ENCODE data around the gene GIPC1. TPM values are rescaled to one million over a fixed set of nuclear protein-coding genes. Genes with fewer than 3 reads are reported as not detected.
A peak's percentile ranks its signal among the peaks of the same experiment; 100 is the strongest.

GIPC1 gene
- total RNA-seq, 2 donors from 2014 or later: 68.6 to 72.6 TPM

- H3K27ac ChIP-seq (ENCODE audit: low read depth, low read length): no peak overlapping the region
- H3K27ac Mint-ChIP-seq: peak overlapping the region; percentile 8
- H3K9me3 Mint-ChIP-seq: no peaks in the 10 kb centered on the region
- no peaks in the 10 kb centered on the region for H3K27me3 ChIP-seq (ENCODE audit: control insufficient read depth, insufficient read depth, low read length, poor library complexity, severe bottlenecking)
- H3K36me3 Mint-ChIP-seq (ENCODE audit: low read depth): peaks cover 14% of the 10 kb centered on the region
- no peak overlapping the region for H3K4me3 ChIP-seq (ENCODE audit: low read length)
- WGBS, 2 experiments (ENCODE audit: insufficient coverage in 1 of 2, insufficient read length in 1 of 2): 96 to 99% methylated on average over 14 to 21 of the region's 21 CpGs
- H3K4me3 Mint-ChIP-seq: no peak overlapping the region
- H3K9ac ChIP-seq (ENCODE audit: extremely low read depth, low read length, poor library complexity, severe bottlenecking): no peak overlapping the region
- peaks cover 5% of the 10 kb centered on the region for H3K36me3 ChIP-seq (ENCODE audit: control insufficient read depth, insufficient read depth, low read length)
- H3K27me3 Mint-ChIP-seq (ENCODE audit: insufficient read depth): no peaks in the 10 kb centered on the region
- peaks cover 17% of the 10 kb centered on the region for H3K4me1 Mint-ChIP-seq
- no peaks in the 10 kb centered on the region for H3K9me3 ChIP-seq (ENCODE audit: control insufficient read depth, low read length)
- TF ChIP-seq, protein P1, sequence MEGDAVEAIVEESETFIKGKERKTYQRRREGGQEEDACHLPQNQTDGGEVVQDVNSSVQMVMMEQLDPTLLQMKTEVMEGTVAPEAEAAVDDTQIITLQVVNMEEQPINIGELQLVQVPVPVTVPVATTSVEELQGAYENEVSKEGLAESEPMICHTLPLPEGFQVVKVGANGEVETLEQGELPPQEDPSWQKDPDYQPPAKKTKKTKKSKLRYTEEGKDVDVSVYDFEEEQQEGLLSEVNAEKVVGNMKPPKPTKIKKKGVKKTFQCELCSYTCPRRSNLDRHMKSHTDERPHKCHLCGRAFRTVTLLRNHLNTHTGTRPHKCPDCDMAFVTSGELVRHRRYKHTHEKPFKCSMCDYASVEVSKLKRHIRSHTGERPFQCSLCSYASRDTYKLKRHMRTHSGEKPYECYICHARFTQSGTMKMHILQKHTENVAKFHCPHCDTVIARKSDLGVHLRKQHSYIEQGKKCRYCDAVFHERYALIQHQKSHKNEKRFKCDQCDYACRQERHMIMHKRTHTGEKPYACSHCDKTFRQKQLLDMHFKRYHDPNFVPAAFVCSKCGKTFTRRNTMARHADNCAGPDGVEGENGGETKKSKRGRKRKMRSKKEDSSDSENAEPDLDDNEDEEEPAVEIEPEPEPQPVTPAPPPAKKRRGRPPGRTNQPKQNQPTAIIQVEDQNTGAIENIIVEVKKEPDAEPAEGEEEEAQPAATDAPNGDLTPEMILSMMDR (conservative IDR thresholded peaks at IDR 0.05): no peak
- no peak for DNase-seq
- peaks cover 4% of the 10 kb centered on the region for H3K4me1 ChIP-seq (ENCODE audit: control insufficient read depth, insufficient read depth, low read length)
Measured at GRCh38 chr19:14544977-14545715, 49.2 kb upstream of the GIPC1 start.

- Histone ChIP-seq H3K27me3 (ENCODE audit: control insufficient read depth, insufficient read depth, low read length, poor library complexity, severe bottlenecking) (no peaks in the 10 kb centered on the region), H3K9me3 (ENCODE audit: control insufficient read depth, low read length) (no peaks in the 10 kb centered on the region), H3K36me3 (ENCODE audit: control insufficient read depth, insufficient read depth, low read length) (peaks cover 5% of the 10 kb centered on the region), H3K27ac (ENCODE audit: low read depth, low read length) (no peak overlapping the region), H3K4me1 (ENCODE audit: control insufficient read depth, insufficient read depth, low read length) (peaks cover 4% of the 10 kb centered on the region), H3K9ac (ENCODE audit: extremely low read depth, low read length, poor library complexity, severe bottlenecking) (no peak overlapping the region), H3K4me3 (ENCODE audit: low read length) (no peak overlapping the region)
- Mint-ChIP-seq H3K36me3 (ENCODE audit: low read depth) (peaks cover 16% of the 10 kb centered on the region), H3K27ac (no peak overlapping the region), H3K9me3 (no peaks in the 10 kb centered on the region), H3K4me1 (peaks cover 17% of the 10 kb centered on the region), H3K4me3 (no peak overlapping the region), H3K27me3 (ENCODE audit: insufficient read depth) (no peaks in the 10 kb centered on the region)
- TF ChIP-seq, protein P1 (conservative IDR thresholded peaks at IDR 0.05): no peak
- DNase-seq: no peak
- 80 to 92% methylated on average over 4 to 5 of the region's 5 CpGs for WGBS, 2 experiments (ENCODE audit: insufficient coverage in 1 of 2, insufficient read length in 1 of 2)
Measured at GRCh38 chr19:14544047-14544446, 48.1 kb upstream of the GIPC1 start.

- Mint-ChIP-seq H3K36me3 (ENCODE audit: low read depth) (peaks cover 8% of the 10 kb centered on the region), H3K4me3 (no peak overlapping the region), H3K27ac (no peak overlapping the region), H3K9me3 (no peaks in the 10 kb centered on the region), H3K4me1 (peaks cover 20% of the 10 kb centered on the region), H3K27me3 (ENCODE audit: insufficient read depth) (no peaks in the 10 kb centered on the region)
- Histone ChIP-seq H3K4me3 (ENCODE audit: low read length) (no peak overlapping the region), H3K27me3 (ENCODE audit: control insufficient read depth, insufficient read depth, low read length, poor library complexity, severe bottlenecking) (no peaks in the 10 kb centered on the region), H3K27ac (ENCODE audit: low read depth, low read length) (peak overlapping the region; percentile 55), H3K9ac (ENCODE audit: extremely low read depth, low read length, poor library complexity, severe bottlenecking) (no peak overlapping the region), H3K9me3 (ENCODE audit: control insufficient read depth, low read length) (no peaks in the 10 kb centered on the region), H3K36me3 (ENCODE audit: control insufficient read depth, insufficient read depth, low read length) (no peaks in the 10 kb centered on the region), H3K4me1 (ENCODE audit: control insufficient read depth, insufficient read depth, low read length) (peaks cover 4% of the 10 kb centered on the region)
- 75% methylated on average over 5 to 7 of the region's 7 CpGs for WGBS, 2 experiments (ENCODE audit: insufficient coverage in 1 of 2, insufficient read length in 1 of 2)
- DNase-seq: no peak
- TF ChIP-seq, protein P1 (conservative IDR thresholded peaks at IDR 0.05): no peak
Measured at GRCh38 chr19:14542711-14543328, 46.9 kb upstream of the GIPC1 start.
